Activated T-cell treated with anti-CD3 and anti-CD28 coated beads for 48 hours (primary cell): Measurements from ENCODE around the gene H2BK1.

Experiments used
- DNase-seq: peaks from one replicate; pipeline ENCODE4 v3.0.0-alpha.2; 2020; ENCODE audit warnings: low read depth

Gene H2BK1

GRCh38 chr7:151202836-151203235 lies 7.5 kb downstream of the H2BK1 start:
- no peak for DNase-seq

GRCh38 chr7:151201751-151202150 lies 8.5 kb downstream of the H2BK1 start:
- no peak for DNase-seq

DNA sequence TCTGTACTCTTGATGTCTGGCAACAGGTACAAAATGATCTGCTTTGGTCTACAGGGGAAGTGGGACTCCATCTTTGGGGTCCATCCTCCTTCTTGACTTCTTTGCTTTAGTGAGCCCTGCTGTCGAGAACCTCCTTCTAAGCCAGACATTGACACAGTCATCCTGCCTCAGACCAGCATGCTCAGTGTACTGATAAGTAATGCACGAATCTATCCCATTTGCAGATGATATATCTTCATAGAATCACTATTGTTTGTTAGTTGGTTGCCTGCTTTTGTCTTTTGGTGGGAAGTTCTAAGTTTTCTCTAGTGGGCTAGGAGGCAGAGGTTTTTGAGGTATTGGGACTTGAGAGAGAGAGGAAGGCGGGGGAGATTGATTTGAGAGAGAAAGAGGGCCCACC lies 8.9 kb downstream of the H2BK1 start:
- DNase-seq = no peak

GRCh38 chr7:151198945-151199848 lies 11.1 kb downstream of the H2BK1 start:
- no peak for DNase-seq

DNA sequence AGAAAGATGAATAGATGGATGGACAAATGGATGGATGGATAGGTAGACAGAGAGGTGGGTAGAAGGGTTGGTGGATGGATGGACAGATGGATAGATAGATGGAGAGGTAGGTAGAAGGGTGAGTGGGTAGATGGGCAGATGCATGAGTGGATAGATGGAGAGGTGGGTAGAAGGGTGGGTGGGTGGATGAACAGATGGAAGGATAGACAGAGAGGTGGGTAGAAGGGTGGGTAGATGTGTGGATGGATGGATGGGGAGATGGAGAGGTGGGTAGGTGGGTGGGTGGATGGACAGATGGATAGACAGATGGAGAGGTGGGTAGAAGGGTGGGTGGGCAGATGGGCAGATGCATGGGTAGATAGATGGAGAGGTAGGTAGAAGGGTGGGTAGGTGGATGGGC lies 12.4 kb downstream of the H2BK1 start:
- DNase-seq = no peak

DNA sequence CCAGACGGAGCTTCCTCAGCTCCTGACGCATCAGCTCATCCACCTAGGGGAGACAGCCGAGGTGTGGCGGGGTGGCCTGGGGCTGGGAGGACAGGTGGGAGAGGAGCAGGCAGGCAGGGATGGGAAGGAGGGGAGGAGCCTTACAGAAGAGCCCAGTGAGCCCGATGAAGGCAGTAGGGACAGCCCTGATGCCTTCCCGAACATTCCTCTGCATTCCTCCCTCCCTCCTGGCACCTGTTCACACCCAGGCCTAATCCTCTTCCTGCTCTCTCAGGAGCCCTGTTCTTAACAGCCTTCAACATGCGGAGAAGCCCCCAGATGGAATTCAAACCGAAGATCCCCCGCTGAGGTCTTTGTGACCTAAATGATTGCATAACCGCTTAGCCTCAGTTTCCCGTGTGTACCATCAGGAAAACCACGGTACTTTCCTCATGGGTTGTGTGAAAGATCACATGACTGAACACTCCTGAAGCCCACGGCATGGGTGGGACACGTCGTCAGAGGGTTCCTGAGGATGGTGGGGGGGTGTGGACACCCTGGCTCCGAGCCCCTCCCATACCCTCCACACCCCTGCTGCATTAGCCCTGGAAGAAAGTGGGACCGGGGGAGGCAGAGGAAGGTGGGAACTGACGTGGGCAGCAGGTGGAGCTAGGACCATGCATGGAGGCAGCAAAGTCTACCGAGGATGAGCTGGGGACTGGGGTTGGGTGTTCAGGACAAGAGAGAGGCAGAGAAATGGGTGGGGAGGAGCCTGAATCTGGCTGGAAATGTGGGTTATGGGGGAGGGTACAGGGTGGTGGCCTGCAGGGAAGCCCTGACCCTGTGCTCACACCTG lies 14.5 kb downstream of the H2BK1 start:
- DNase-seq = no peak

DNA sequence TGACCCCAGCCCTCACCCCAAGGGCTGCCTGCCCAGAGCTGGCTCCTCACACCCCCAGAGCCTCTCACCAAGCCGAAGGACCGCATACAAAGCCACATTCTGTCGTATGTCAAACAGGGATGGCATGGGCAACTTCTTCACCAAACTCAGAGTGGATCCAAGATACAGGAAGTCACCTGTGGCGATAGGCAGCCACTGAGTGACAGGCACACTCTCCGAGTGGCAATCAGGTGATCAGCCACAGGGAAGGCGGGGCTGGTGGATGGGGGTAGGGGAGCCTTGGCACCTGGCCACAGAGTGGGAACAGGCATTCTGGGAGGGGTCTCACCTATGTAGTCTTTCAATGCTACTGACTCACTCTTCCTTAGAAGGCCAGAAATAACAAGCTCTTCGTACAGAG lies 16.1 kb downstream of the H2BK1 start:
- DNase-seq = no peak

- no peak for DNase-seq
Measured at GRCh38 chr7:151193203-151193978, 16.9 kb downstream of the H2BK1 start.

- no peak for DNase-seq
Measured at GRCh38 chr7:151192002-151192539, 18.2 kb downstream of the H2BK1 start.

GRCh38 chr7:151191544-151191943 lies 18.7 kb downstream of the H2BK1 start:
- no peak for DNase-seq

GRCh38 chr7:151189038-151189437 lies 21.2 kb downstream of the H2BK1 start:
- no peak for DNase-seq

GRCh38 chr7:151188252-151188542 lies 22.1 kb downstream of the H2BK1 start:
- no peak for DNase-seq

DNA sequence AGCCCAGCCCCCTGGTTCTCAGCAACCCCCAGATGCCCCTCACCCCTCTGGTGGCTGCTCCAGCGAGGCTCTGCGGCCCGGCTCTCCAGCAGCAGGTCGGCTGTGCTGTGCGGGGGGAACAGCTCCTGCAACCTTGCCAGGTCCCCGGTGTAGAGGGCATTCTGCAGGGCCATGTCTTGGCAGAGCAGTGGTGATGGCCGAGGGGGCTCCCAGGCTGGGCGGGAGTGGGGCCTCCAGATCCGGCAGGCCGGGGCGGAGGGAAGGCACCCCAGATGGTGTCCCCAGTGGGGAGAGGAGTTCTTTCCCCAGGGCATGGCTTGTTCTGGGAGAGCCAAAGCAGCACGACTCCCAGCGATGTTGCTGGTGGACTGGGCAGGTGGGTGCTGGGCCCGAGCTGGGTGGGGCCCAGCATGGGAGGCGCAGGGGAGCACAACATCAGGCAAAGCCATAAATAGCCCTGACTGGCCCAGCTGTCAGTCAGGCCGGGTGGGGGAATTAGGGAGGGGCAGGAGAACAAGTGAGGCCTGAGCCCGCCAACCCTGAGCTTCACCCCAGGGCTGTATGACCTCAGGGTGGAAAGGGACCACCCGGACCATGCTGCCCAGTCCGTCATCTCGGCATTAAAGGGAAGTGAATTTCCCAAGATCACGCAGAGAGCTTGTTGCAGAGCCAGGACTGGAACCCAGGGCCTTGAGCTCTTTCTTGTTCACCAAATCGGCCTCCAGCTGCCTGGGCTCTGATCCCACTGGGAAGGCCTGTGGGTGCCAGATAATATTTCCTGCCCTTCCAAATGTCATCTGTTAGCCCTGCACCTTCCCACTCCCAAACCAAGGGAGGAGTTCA lies 22.7 kb downstream of the H2BK1 start:
- no peak for DNase-seq

GRCh38 chr7:151186640-151187408 lies 23.5 kb downstream of the H2BK1 start, which contains the start of gene ASB10:
TSS of gene ASB10 (minus strand) at chr7:151187250. CDS start at chr7:151187130, 120 bp downstream.
- no peak for DNase-seq

DNA sequence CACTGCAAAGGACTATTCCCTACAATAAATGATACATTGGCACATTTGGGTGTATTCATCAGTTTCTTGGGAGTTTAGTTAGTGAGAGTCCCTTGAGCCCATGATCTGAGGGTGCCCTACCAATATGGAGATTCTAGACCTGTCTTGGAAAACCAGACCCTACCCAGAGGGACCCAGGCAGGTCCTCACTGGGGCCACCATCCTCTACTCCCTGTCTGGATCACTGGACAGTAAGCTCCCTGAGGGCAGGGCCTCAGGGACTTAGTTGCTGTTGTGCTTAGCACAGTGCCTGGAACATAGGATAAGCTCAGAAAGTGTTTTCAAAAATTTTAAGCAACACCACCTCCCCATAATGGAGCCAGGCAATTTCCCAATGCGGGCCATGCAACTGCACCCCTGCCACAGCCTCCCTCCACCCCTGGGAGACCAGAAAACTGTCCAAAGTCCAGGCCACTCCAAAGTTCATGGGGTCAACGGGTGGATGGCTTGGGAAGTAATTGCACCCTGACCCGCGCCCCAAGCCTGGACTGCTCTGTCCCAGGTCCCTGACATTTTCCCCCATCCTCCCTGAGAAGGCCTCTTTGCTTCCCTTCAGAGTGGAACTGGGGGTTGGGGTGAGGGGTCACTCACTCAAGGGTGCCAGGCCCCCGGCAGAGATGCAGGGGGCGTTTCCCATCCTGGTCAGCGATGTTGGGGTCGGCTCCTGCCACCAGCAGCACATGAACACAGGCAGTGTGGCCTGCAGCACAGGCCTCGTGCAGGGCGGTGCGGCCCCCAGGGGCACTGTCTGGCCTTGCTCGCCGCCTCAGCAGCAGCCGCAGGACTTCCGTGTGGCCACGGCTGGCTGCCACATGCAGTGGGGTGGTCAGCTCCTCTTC lies 24.3 kb downstream of the H2BK1 start:
- DNase-seq = no peak

DNA sequence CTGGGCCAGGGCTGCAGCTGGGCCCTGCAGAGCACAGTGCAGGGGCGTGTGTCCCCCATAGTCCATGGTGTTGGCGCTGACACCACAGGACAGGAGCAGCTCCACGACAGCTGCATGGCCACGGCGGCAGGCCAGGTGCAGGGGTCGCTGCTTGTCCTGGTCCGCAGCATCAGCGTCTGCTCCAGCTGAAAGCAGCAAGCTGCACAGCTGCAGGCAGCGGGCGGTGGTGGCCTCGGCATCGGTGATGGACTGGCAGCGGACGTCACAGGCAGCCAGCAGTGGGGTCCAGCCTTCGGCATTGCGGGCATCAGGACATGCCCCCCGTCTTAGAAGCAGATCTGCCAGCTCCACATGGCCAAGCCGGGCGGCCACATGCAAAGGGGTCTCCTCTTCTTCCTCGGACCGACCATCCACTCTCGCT lies 29.3 kb downstream of the H2BK1 start:
- DNase-seq = no peak

- DNase-seq = no peak
Measured at GRCh38 chr7:151179946-151180345, 30.3 kb downstream of the H2BK1 start.

GRCh38 chr7:151179287-151179860 lies 30.9 kb downstream of the H2BK1 start:
- DNase-seq = no peak

- no peak for DNase-seq
Measured at GRCh38 chr7:151178831-151179230, 31.5 kb downstream of the H2BK1 start.
